ENCODE measurements around the gene SNCB.

DNA sequence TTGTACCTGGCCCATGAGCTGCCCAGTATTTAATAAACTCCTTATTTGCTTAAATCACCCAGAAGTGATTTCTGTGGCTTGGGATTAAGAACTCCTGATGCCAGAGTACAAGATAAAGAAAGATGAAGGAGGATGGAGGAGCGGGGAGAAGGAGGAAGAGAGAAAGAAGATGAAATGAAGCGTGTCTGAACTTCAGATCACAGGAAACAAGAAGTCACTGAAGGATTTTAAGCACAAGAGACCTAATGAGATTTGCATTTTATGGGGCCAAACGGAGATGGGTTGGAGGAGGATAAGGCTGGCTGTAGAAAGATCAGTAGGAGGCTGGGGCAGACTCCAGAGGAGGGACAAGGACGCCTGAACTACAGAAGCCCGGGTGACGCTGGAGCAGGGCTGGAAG is 3.3 kb upstream of the SNCB start:
- no peak for TF ChIP-seq POLR2A (IDR thresholded peaks at IDR 0.05)
- TF ChIP-seq, protein P1, sequence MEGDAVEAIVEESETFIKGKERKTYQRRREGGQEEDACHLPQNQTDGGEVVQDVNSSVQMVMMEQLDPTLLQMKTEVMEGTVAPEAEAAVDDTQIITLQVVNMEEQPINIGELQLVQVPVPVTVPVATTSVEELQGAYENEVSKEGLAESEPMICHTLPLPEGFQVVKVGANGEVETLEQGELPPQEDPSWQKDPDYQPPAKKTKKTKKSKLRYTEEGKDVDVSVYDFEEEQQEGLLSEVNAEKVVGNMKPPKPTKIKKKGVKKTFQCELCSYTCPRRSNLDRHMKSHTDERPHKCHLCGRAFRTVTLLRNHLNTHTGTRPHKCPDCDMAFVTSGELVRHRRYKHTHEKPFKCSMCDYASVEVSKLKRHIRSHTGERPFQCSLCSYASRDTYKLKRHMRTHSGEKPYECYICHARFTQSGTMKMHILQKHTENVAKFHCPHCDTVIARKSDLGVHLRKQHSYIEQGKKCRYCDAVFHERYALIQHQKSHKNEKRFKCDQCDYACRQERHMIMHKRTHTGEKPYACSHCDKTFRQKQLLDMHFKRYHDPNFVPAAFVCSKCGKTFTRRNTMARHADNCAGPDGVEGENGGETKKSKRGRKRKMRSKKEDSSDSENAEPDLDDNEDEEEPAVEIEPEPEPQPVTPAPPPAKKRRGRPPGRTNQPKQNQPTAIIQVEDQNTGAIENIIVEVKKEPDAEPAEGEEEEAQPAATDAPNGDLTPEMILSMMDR (IDR thresholded peaks at IDR 0.05): no peak

Measured in right lobe of liver (tissue), 4 donors.